Activated T-cell treated with anti-CD3 and anti-CD28 coated beads, Interleukin-2, amount 50 U/mL, for 72 hours (primary cell): ENCODE results near the gene WNT5A. TPM values are rescaled to one million over a fixed set of nuclear protein-coding genes. Genes with fewer than 3 reads are reported as not detected.

Experiments used
- ATAC-seq, 2 donors: fragments of 150-1000 bp; cut with Tn5 transposase; replicated peaks in 1 of 2; 2 replicates each; pipeline ENCODE4 v1.10.0; 2021; ENCODE audit warnings: moderate library complexity in 2 of 2, mild to moderate bottlenecking in 1 of 2
- DNase-seq, 2 donors: peaks; one replicate each; pipeline ENCODE4 v3.0.0; 2021 to 2022; ENCODE audit warnings: mixed read lengths in 1 of 2
- H3K27ac Mint-ChIP-seq: one replicate; pipeline ENCODE4 v1.8.0; 2022; ENCODE audit warnings: mild to moderate bottlenecking, moderate library complexity, mixed read lengths
- H3K27me3 Mint-ChIP-seq: one replicate; pipeline ENCODE4 v1.8.0; 2022; ENCODE audit warnings: low read depth, mixed read lengths
- H3K36me3 Mint-ChIP-seq, 2 donors: one replicate each; pipeline ENCODE4 v1.8.0; 2022; ENCODE audit warnings: mixed read lengths in 2 of 2, mild to moderate bottlenecking in 1 of 2; ENCODE audit not compliant: insufficient read depth in 2 of 2
- H3K4me1 Mint-ChIP-seq: one replicate; pipeline ENCODE4 v1.8.0; 2022; ENCODE audit warnings: low read depth, mixed read lengths
- H3K4me3 Mint-ChIP-seq, 2 donors: one replicate each; pipeline ENCODE4 v1.8.0; 2022; ENCODE audit warnings: mild to moderate bottlenecking in 2 of 2, mixed read lengths in 2 of 2, moderate library complexity in 2 of 2
- H3K9me3 Mint-ChIP-seq, 2 donors: one replicate each; pipeline ENCODE4 v1.8.0; 2022; ENCODE audit warnings: mixed read lengths in 2 of 2
- total RNA-seq, 2 donors: library from RNA; stranded (reverse); gene quantifications; one replicate each; pipeline ENCODE4 v1.2.3, GENCODE V29; 2022

Gene WNT5A
- total RNA-seq, 2 donors from 2014 or later: 0.51 to 1.8 TPM

GRCh38 chr3:55469957-55470526, 17.1 kb downstream of the WNT5A start:
- Mint-ChIP-seq H3K36me3 (no peaks in the 10 kb centered on the region), H3K4me3 (no peak overlapping the region), H3K4me1 (no peaks in the 10 kb centered on the region), H3K27me3 (no peaks in the 10 kb centered on the region), H3K27ac (no peak overlapping the region), H3K9me3 (peaks cover 0 to 2% of the 10 kb centered on the region in 2 donors)
- DNase-seq: no peak
- ATAC-seq: no peak

- no peaks in the 10 kb centered on the region for H3K4me1 Mint-ChIP-seq
- no peaks in the 10 kb centered on the region for H3K9me3 Mint-ChIP-seq
- no peak overlapping the region for H3K4me3 Mint-ChIP-seq
- no peaks in the 10 kb centered on the region for H3K36me3 Mint-ChIP-seq
- no peak overlapping the region for H3K27ac Mint-ChIP-seq
- DNase-seq (no peak), ATAC-seq (no peak)
- no peaks in the 10 kb centered on the region for H3K27me3 Mint-ChIP-seq
Observed at GRCh38 chr3:55468251-55468650, 18.9 kb downstream of the WNT5A start.

GRCh38 chr3:55467099-55467498, 20.0 kb downstream of the WNT5A start:
- no peak overlapping the region for H3K4me3 Mint-ChIP-seq
- ATAC-seq (no peak), DNase-seq (no peak)
- H3K4me1 Mint-ChIP-seq: no peaks in the 10 kb centered on the region
- no peaks in the 10 kb centered on the region for H3K36me3 Mint-ChIP-seq
- no peaks in the 10 kb centered on the region for H3K27me3 Mint-ChIP-seq
- H3K27ac Mint-ChIP-seq: no peak overlapping the region
- no peaks in the 10 kb centered on the region for H3K9me3 Mint-ChIP-seq

GRCh38 chr3:55466526-55466925, 20.6 kb downstream of the WNT5A start:
- Mint-ChIP-seq H3K27me3 (no peaks in the 10 kb centered on the region), H3K36me3 (no peaks in the 10 kb centered on the region), H3K27ac (no peak overlapping the region), H3K9me3 (no peaks in the 10 kb centered on the region), H3K4me3 (no peak overlapping the region), H3K4me1 (no peaks in the 10 kb centered on the region)
- ATAC-seq (no peak), DNase-seq (no peak)

- Mint-ChIP-seq H3K36me3 (no peaks in the 10 kb centered on the region), H3K27ac (no peak overlapping the region), H3K9me3 (peaks cover 0 to 5% of the 10 kb centered on the region in 2 donors), H3K4me1 (no peaks in the 10 kb centered on the region), H3K4me3 (no peak overlapping the region), H3K27me3 (peaks cover 6% of the 10 kb centered on the region)
- DNase-seq (no peak), ATAC-seq (no peak)
Observed at GRCh38 chr3:55461896-55462295, 25.2 kb downstream of the WNT5A start.

- peaks cover 0 to 5% of the 10 kb centered on the region in 2 donors for H3K9me3 Mint-ChIP-seq
- H3K4me3 Mint-ChIP-seq: no peak overlapping the region
- no peak overlapping the region for H3K27ac Mint-ChIP-seq
- no peaks in the 10 kb centered on the region for H3K36me3 Mint-ChIP-seq
- H3K27me3 Mint-ChIP-seq: peaks cover 6% of the 10 kb centered on the region
- no peaks in the 10 kb centered on the region for H3K4me1 Mint-ChIP-seq
- DNase-seq (no peak), ATAC-seq (no peak)
Observed at GRCh38 chr3:55459838-55460237, 27.3 kb downstream of the WNT5A start.

- DNase-seq (no peak), ATAC-seq (no peak)
- peaks cover 3 to 5% of the 10 kb centered on the region in 2 donors for H3K9me3 Mint-ChIP-seq
- no peak overlapping the region for H3K4me3 Mint-ChIP-seq
- H3K4me1 Mint-ChIP-seq: no peaks in the 10 kb centered on the region
- peaks cover 6% of the 10 kb centered on the region for H3K27me3 Mint-ChIP-seq
- H3K36me3 Mint-ChIP-seq: no peaks in the 10 kb centered on the region
- no peak overlapping the region for H3K27ac Mint-ChIP-seq
Observed at GRCh38 chr3:55458181-55458790, 28.8 kb downstream of the WNT5A start.

- Mint-ChIP-seq H3K9me3 (peaks cover 3% of the 10 kb centered on the region in 2 donors), H3K4me1 (no peaks in the 10 kb centered on the region), H3K36me3 (no peaks in the 10 kb centered on the region), H3K27me3 (peaks cover 4% of the 10 kb centered on the region), H3K27ac (no peak overlapping the region), H3K4me3 (no peak overlapping the region)
- DNase-seq (no peak), ATAC-seq (no peak)
Observed at GRCh38 chr3:55455915-55456314, 31.2 kb downstream of the WNT5A start.

- ATAC-seq (no peak), DNase-seq (no peak)
- no peak overlapping the region for H3K4me3 Mint-ChIP-seq
- H3K27me3 Mint-ChIP-seq: no peaks in the 10 kb centered on the region
- H3K4me1 Mint-ChIP-seq: no peaks in the 10 kb centered on the region
- no peak overlapping the region for H3K27ac Mint-ChIP-seq
- H3K36me3 Mint-ChIP-seq: no peaks in the 10 kb centered on the region
- H3K9me3 Mint-ChIP-seq: peaks cover 0 to 3% of the 10 kb centered on the region in 2 donors
Observed at GRCh38 chr3:55454611-55455010, 32.5 kb downstream of the WNT5A start.

GRCh38 chr3:55453886-55454496, 33.1 kb downstream of the WNT5A start:
- H3K9me3 Mint-ChIP-seq: peaks cover 0 to 3% of the 10 kb centered on the region in 2 donors
- no peak overlapping the region for H3K4me3 Mint-ChIP-seq
- no peaks in the 10 kb centered on the region for H3K4me1 Mint-ChIP-seq
- DNase-seq (no peak), ATAC-seq (no peak)
- no peaks in the 10 kb centered on the region for H3K36me3 Mint-ChIP-seq
- H3K27me3 Mint-ChIP-seq: no peaks in the 10 kb centered on the region
- no peak overlapping the region for H3K27ac Mint-ChIP-seq

- H3K9me3 Mint-ChIP-seq: peaks cover 0 to 3% of the 10 kb centered on the region in 2 donors
- no peaks in the 10 kb centered on the region for H3K4me1 Mint-ChIP-seq
- no peak overlapping the region for H3K27ac Mint-ChIP-seq
- ATAC-seq: no peak
- H3K27me3 Mint-ChIP-seq: no peaks in the 10 kb centered on the region
- no peaks in the 10 kb centered on the region for H3K36me3 Mint-ChIP-seq
- H3K4me3 Mint-ChIP-seq: no peak overlapping the region
- no peak for DNase-seq
Observed at GRCh38 chr3:55452886-55453285, 34.2 kb downstream of the WNT5A start.

GRCh38 chr3:55449527-55449926, 37.6 kb downstream of the WNT5A start:
- no peaks in the 10 kb centered on the region for H3K36me3 Mint-ChIP-seq
- ATAC-seq: no peak

GRCh38 chr3:55446850-55447249, 40.3 kb downstream of the WNT5A start:
- Mint-ChIP-seq H3K27me3 (no peaks in the 10 kb centered on the region), H3K27ac (no peak overlapping the region), H3K9me3 (no peaks in the 10 kb centered on the region), H3K4me1 (no peaks in the 10 kb centered on the region), H3K36me3 (no peaks in the 10 kb centered on the region), H3K4me3 (no peak overlapping the region)
- DNase-seq (no peak), ATAC-seq (no peak)

More at GRCh38 chr3:55449527-55449926, 37.6 kb downstream of the WNT5A start:
- no peaks in the 10 kb centered on the region for H3K4me1 Mint-ChIP-seq
- peaks cover 0 to 3% of the 10 kb centered on the region in 2 donors for H3K9me3 Mint-ChIP-seq
- H3K4me3 Mint-ChIP-seq: no peak overlapping the region
- H3K27ac Mint-ChIP-seq: no peak overlapping the region
- no peaks in the 10 kb centered on the region for H3K27me3 Mint-ChIP-seq
- DNase-seq: no peak

- no peaks in the 10 kb centered on the region for H3K4me1 Mint-ChIP-seq
- no peaks in the 10 kb centered on the region for H3K9me3 Mint-ChIP-seq
- no peak for ATAC-seq
- H3K27ac Mint-ChIP-seq: no peak overlapping the region
- H3K36me3 Mint-ChIP-seq: no peaks in the 10 kb centered on the region
- no peak overlapping the region for H3K4me3 Mint-ChIP-seq
- DNase-seq: no peak
- H3K27me3 Mint-ChIP-seq: no peaks in the 10 kb centered on the region
Observed at GRCh38 chr3:55445551-55445950, 41.6 kb downstream of the WNT5A start.
